HFF-Myc (cell line): ENCODE results near the gene DCAF8L1.

Source experiments
- DNase-seq: peaks from one replicate; pipeline ENCODE4 v3.0.0-alpha.2; 2011; ENCODE audit warnings: low read depth; ENCODE audit errors: extremely low read depth
- H3K4me3 ChIP-seq: replicated peaks from 2 replicates; pipeline ENCODE4 v1.5.1; 2011; ENCODE audit warnings: low read depth, mild to moderate bottlenecking, control low read depth, low read length
- TF ChIP-seq, protein P1 (sequence below): IDR thresholded peaks from 2 replicates; pipeline ENCODE4 v1.5.1; 2012; ENCODE audit warnings: mild to moderate bottlenecking, low read depth, low read length, control low read depth; ENCODE audit errors: missing control alignments

The DCAF8L1 gene

GRCh38 chrX:27981349-27981748 is at the start of gene DCAF8L1:
TSS of gene DCAF8L1 (minus strand) at chrX:27981449. CDS start at chrX:27981334, 115 bp downstream.
- no peak for DNase-seq
- H3K4me3 ChIP-seq = no peak within 1 kb of the TSS
- TF ChIP-seq, protein P1, sequence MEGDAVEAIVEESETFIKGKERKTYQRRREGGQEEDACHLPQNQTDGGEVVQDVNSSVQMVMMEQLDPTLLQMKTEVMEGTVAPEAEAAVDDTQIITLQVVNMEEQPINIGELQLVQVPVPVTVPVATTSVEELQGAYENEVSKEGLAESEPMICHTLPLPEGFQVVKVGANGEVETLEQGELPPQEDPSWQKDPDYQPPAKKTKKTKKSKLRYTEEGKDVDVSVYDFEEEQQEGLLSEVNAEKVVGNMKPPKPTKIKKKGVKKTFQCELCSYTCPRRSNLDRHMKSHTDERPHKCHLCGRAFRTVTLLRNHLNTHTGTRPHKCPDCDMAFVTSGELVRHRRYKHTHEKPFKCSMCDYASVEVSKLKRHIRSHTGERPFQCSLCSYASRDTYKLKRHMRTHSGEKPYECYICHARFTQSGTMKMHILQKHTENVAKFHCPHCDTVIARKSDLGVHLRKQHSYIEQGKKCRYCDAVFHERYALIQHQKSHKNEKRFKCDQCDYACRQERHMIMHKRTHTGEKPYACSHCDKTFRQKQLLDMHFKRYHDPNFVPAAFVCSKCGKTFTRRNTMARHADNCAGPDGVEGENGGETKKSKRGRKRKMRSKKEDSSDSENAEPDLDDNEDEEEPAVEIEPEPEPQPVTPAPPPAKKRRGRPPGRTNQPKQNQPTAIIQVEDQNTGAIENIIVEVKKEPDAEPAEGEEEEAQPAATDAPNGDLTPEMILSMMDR = no peak

- TF ChIP-seq, protein P1 = no peak
- no peak overlapping the region for H3K4me3 ChIP-seq
- DNase-seq = no peak
These were observed 41.1 kb upstream of the DCAF8L1 start for GRCh38 chrX:28022371-28022770.

DNA sequence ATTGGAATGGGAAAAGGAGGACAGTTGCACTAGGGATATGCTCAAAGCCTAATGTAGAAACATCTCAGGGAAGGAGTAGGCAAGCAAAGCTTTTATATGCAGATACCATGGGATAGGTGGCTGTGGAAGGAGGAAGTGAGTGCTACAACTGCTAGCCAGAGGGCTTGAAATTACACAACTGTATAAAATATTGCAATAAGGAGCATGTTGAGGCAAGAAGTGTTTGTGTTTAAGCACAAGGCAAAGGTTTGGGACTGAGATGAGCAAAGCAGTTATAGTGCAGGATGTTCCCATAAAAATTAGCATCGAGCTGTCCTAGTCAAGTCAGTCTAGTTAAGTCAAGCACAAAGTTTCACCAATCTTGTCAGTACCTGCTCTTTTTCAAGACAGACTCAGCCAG is 35.6 kb upstream of the DCAF8L1 start:
- no peak overlapping the region for H3K4me3 ChIP-seq
- no peak for DNase-seq
- TF ChIP-seq, protein P1 = no peak

DNA sequence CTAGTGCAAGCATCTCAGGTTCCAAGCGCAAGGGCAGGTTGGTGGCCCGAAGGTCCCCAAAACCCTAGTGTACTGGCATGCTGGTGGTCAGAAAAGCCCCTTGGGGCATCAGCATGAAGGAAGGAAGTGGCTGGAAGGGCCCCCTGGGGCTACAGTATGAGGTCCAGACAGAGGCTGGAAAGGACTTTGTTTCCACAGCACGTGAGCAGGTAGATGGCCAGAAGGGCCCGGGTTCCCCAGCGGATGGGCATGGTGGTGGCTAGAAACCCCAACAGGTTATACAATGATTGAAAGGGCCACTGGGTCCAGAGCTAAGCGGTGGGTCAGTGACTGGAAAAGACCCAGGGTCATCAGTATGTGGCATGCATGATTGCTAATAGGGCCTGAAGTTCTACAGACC is 34.7 kb upstream of the DCAF8L1 start:
- no peak overlapping the region for H3K4me3 ChIP-seq
- DNase-seq = no peak
- TF ChIP-seq, protein P1 = no peak

GRCh38 chrX:28010875-28011274 is 29.6 kb upstream of the DCAF8L1 start:
- no peak for DNase-seq
- H3K4me3 ChIP-seq = no peak overlapping the region
- TF ChIP-seq, protein P1 = no peak

GRCh38 chrX:27998666-27999065 is 17.4 kb upstream of the DCAF8L1 start:
- TF ChIP-seq, protein P1 = no peak
- no peak for DNase-seq
- H3K4me3 ChIP-seq = no peak overlapping the region

GRCh38 chrX:27997622-27998021 is 16.4 kb upstream of the DCAF8L1 start:
- TF ChIP-seq, protein P1 = no peak
- DNase-seq = no peak
- no peak overlapping the region for H3K4me3 ChIP-seq
